Liver (tissue), 9 donors: ENCODE data around the gene CDK2AP2. TPM values are rescaled to one million over a fixed set of nuclear protein-coding genes. Genes with fewer than 3 reads are reported as not detected.

Experiments used
- DNase-seq: peaks from one replicate; pipeline ENCODE4 v3.0.0-alpha.2; 2017; ENCODE audit warnings: low spot score
- H3K27ac ChIP-seq, 2 donors: one replicate each; pipeline ENCODE4 v1.7.0; 2013; ENCODE audit warnings: inconsistent platforms in 2 of 2, low read length in 2 of 2, control low read depth in 1 of 2, low read depth in 1 of 2, mild to moderate bottlenecking in 1 of 2
- H3K27me3 ChIP-seq, 4 donors: one replicate each; pipeline versions ENCODE4 v1.6.1 to v1.7.0; 2013; ENCODE audit warnings: low read length in 3 of 4, inconsistent platforms in 1 of 4, mild to moderate bottlenecking in 1 of 4, moderate library complexity in 1 of 4; ENCODE audit not compliant: control insufficient read depth in 4 of 4, insufficient read depth in 4 of 4
- H3K36me3 ChIP-seq, 4 donors: one replicate each; pipeline versions ENCODE4 v1.6.1 to v1.7.0; 2013; ENCODE audit warnings: low read length in 3 of 4, mild to moderate bottlenecking in 3 of 4, low read depth in 1 of 4, moderate library complexity in 1 of 4; ENCODE audit not compliant: control insufficient read depth in 4 of 4, insufficient read depth in 3 of 4
- H3K4me1 ChIP-seq, 4 donors: one replicate each; pipeline versions ENCODE4 v1.6.1 to v1.7.0; 2013; ENCODE audit warnings: low read length in 3 of 4, mild to moderate bottlenecking in 3 of 4, moderate library complexity in 1 of 4; ENCODE audit not compliant: control insufficient read depth in 4 of 4, insufficient read depth in 4 of 4
- H3K4me3 ChIP-seq, 3 donors: one replicate each; pipeline versions ENCODE4 v1.6.1 to v1.7.0; 2013; ENCODE audit warnings: low read length in 3 of 3, control low read depth in 1 of 3, low read depth in 1 of 3, mild to moderate bottlenecking in 1 of 3
- H3K9ac ChIP-seq, 2 donors: one replicate each; pipeline ENCODE4 v1.7.0; 2013; ENCODE audit warnings: low read length in 2 of 2, mild to moderate bottlenecking in 2 of 2, moderate library complexity in 2 of 2, control low read depth in 1 of 2, low read depth in 1 of 2
- H3K9me3 ChIP-seq, 4 donors: one replicate each; pipeline versions ENCODE4 v1.6.1 to v1.7.0; 2013; ENCODE audit warnings: low read length in 3 of 4; ENCODE audit not compliant: control insufficient read depth in 4 of 4
- EGR1 ChIP-seq, 2 donors: IDR thresholded peaks; 2 replicates each; pipeline ENCODE4 v1.6.1; 2016 to 2018; ENCODE audit warnings: antibody characterized with exemption in 2 of 2, low read depth in 2 of 2
- FOXA1 ChIP-seq: IDR thresholded peaks from 2 replicates; pipeline ENCODE4 v1.6.1; 2016; ENCODE audit warnings: antibody characterized with exemption
- FOXA2 ChIP-seq: IDR thresholded peaks from 2 replicates; pipeline ENCODE4 v1.6.1; 2016; ENCODE audit warnings: antibody characterized with exemption
- GABPA ChIP-seq, 2 donors: IDR thresholded peaks in 1 of 2; conservative IDR thresholded peaks in 1 of 2; 2 replicates each; pipeline ENCODE4 v1.6.1; 2016; ENCODE audit warnings: antibody characterized with exemption in 2 of 2, mild to moderate bottlenecking in 1 of 2, moderate library complexity in 1 of 2
- HNF4A ChIP-seq, 2 donors: conservative IDR thresholded peaks; 2 replicates each; pipeline ENCODE4 v1.6.1; 2016; ENCODE audit warnings: antibody characterized with exemption in 2 of 2, mild to moderate bottlenecking in 2 of 2
- HNF4G ChIP-seq: IDR thresholded peaks from 2 replicates; pipeline ENCODE4 v1.6.1; 2016; ENCODE audit warnings: antibody characterized with exemption
- JUND ChIP-seq, 2 donors: IDR thresholded peaks; 2 replicates each; pipeline ENCODE4 v1.6.1; 2016; ENCODE audit warnings: antibody characterized with exemption in 2 of 2
- NR2F2 ChIP-seq: IDR thresholded peaks from 2 replicates; pipeline ENCODE4 v1.6.1; 2016; ENCODE audit warnings: antibody characterized with exemption
- RAD21 ChIP-seq, 2 donors: IDR thresholded peaks; 2 replicates each; pipeline ENCODE4 v1.6.1; 2016; ENCODE audit warnings: antibody characterized with exemption in 2 of 2, mild to moderate bottlenecking in 2 of 2
- RXRA ChIP-seq, 2 donors: IDR thresholded peaks; 2 replicates each; pipeline ENCODE4 v1.6.1; 2017 to 2018; ENCODE audit warnings: antibody characterized with exemption in 2 of 2, mild to moderate bottlenecking in 1 of 2
- SP1 ChIP-seq: IDR thresholded peaks from 2 replicates; pipeline ENCODE4 v1.6.1; 2018; ENCODE audit warnings: antibody characterized with exemption, mild to moderate bottlenecking
- TAF1 ChIP-seq: conservative IDR thresholded peaks from 2 replicates; pipeline ENCODE4 v1.6.1; 2016; ENCODE audit warnings: antibody characterized with exemption, mild to moderate bottlenecking
- YY1 ChIP-seq: IDR thresholded peaks from 2 replicates; pipeline ENCODE4 v1.6.1; 2016; ENCODE audit warnings: antibody characterized with exemption, mild to moderate bottlenecking
- WGBS: extraction: QIAGEN DNeasy Blood & Tissue Kit; methylation state at CpG from one replicate; pipeline ENCODE4 v1.1.7; 2013; 5-methylcytosine and 5-hydroxymethylcytosine counted together
- polyA plus RNA-seq, 2 donors: library from polyadenylated mRNA; stranded (reverse) in 1 of 2; unstranded in 1 of 2; fragments of 200-250 nt in 1 of 2; fragments of >200 nt in 1 of 2; fragmentation: Nextera tagmentation in 1 of 2; extraction: Ambion mirVana in 1 of 2; gene quantifications; one replicate each; pipeline versions ENCODE4 v1.2.1 to v1.2.3, GENCODE V29; 2013 to 2015
- total RNA-seq, 2 donors: library from RNA; depleted of rRNA; stranded (reverse); fragments of >200 nt; gene quantifications; one replicate each; pipeline ENCODE4 v1.2.3, GENCODE V29; 2014
- TF ChIP-seq, protein P1 (sequence below): IDR thresholded peaks from 2 replicates; pipeline ENCODE4 v1.6.1; 2016; ENCODE audit warnings: antibody characterized with exemption, mild to moderate bottlenecking
- TF ChIP-seq, protein P2 (sequence below): IDR thresholded peaks from 2 replicates; pipeline ENCODE4 v1.6.1; 2016; ENCODE audit warnings: antibody characterized with exemption
- TF ChIP-seq, protein P3 (sequence below): IDR thresholded peaks from 2 replicates; pipeline ENCODE4 v1.6.1; 2016; ENCODE audit warnings: antibody characterized with exemption
- TF ChIP-seq, protein P4 (sequence below): fragments of 150-350 bp; IDR thresholded peaks from 2 replicates; pipeline ENCODE4 v1.5.1; 2017; ENCODE audit warnings: improper control_type of control experiment, low read depth, low read length; ENCODE audit not compliant: missing input control
- TF ChIP-seq, protein P5 (sequence below): IDR thresholded peaks from 2 replicates; pipeline ENCODE4 v1.6.1; 2016; ENCODE audit warnings: antibody characterized with exemption
- donor health status: healthy.
- donor health status: healthy.
- donor health status: healthy.
- donor health status: healthy.
- donor health status: healthy.

Gene CDK2AP2, protein sequence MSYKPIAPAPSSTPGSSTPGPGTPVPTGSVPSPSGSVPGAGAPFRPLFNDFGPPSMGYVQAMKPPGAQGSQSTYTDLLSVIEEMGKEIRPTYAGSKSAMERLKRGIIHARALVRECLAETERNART
- total RNA-seq (10 to 100 TPM; 14.1 to 32.5 TPM), polyA plus RNA-seq (100 to 1,000 TPM in 1 of 2 donors, 10 to 100 TPM in 1; 80.7 to 126 TPM)

DNA sequence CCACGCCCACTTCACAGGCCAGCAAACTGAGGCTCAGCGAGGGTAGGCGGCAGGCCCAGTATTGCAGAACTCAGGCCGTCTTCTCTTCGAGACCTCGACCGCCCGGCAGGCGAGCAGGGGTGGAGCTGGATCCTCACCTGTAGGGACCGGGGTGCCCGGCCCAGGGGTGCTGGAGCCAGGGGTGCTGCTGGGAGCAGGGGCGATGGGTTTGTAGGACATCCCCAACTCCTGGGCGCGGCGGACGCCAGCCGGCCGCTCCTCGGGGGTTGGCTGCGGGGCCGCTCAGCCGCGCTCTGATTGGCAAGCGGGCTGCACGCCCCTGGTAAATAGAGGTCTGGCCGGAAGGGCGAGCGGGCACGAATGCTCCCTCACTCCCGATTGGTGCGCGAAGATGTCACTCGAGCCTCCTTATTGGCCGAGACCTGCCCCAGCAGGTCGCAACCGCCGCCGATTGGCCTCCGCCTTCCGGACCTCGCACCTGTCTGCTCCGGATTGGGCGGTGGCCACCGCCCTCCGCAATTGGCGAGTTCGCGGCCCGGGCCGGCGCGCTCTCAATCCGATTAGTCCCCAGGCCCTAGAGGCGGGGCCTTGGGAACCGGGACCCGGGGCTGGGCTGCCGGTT, at the start of gene CDK2AP2:
Gene CDK2AP2, minus strand, starts transcription at position 299 of the 622 bp plus-strand sequence. Its CDS starts 80 bp downstream, at position 219.
- H3K4me1 ChIP-seq = peaks cover 8 to 44% (median 26%) of the 10 kb centered on the region in 4 donors

More for the DNA sequence above, at the start of gene CDK2AP2:
- no peaks in the 10 kb centered on the region for H3K27me3 ChIP-seq
- peak within 1 kb of the TSS; percentile 80 to 95 (median 84) for H3K4me3 ChIP-seq
- DNase-seq = peak; percentile 97
- peak within 1 kb of the TSS; percentile 96 to 100 for H3K27ac ChIP-seq
- no peaks in the 10 kb centered on the region for H3K36me3 ChIP-seq
- H3K9me3 ChIP-seq = no peaks in the 10 kb centered on the region
- H3K9ac ChIP-seq = peak within 1 kb of the TSS; percentile 57 to 92
- under 1% methylated on average over 57 of the region's 57 CpGs for WGBS
- peak; percentile 27 for TF ChIP-seq NR2F2
- peak; percentile 28 for TF ChIP-seq FOXA1
- TF ChIP-seq RXRA (IDR thresholded peaks at IDR 0.05) = peak in 1 of 2 donors; percentile 35
- TF ChIP-seq, protein P1, sequence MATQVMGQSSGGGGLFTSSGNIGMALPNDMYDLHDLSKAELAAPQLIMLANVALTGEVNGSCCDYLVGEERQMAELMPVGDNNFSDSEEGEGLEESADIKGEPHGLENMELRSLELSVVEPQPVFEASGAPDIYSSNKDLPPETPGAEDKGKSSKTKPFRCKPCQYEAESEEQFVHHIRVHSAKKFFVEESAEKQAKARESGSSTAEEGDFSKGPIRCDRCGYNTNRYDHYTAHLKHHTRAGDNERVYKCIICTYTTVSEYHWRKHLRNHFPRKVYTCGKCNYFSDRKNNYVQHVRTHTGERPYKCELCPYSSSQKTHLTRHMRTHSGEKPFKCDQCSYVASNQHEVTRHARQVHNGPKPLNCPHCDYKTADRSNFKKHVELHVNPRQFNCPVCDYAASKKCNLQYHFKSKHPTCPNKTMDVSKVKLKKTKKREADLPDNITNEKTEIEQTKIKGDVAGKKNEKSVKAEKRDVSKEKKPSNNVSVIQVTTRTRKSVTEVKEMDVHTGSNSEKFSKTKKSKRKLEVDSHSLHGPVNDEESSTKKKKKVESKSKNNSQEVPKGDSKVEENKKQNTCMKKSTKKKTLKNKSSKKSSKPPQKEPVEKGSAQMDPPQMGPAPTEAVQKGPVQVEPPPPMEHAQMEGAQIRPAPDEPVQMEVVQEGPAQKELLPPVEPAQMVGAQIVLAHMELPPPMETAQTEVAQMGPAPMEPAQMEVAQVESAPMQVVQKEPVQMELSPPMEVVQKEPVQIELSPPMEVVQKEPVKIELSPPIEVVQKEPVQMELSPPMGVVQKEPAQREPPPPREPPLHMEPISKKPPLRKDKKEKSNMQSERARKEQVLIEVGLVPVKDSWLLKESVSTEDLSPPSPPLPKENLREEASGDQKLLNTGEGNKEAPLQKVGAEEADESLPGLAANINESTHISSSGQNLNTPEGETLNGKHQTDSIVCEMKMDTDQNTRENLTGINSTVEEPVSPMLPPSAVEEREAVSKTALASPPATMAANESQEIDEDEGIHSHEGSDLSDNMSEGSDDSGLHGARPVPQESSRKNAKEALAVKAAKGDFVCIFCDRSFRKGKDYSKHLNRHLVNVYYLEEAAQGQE = peak; percentile 88
- peak; percentile 70 for TF ChIP-seq FOXA2
- TF ChIP-seq, protein P2, sequence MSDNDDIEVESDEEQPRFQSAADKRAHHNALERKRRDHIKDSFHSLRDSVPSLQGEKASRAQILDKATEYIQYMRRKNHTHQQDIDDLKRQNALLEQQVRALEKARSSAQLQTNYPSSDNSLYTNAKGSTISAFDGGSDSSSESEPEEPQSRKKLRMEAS = peak; percentile 47
- TF ChIP-seq HNF4A (conservative IDR thresholded peaks at IDR 0.05) = no peak
- TF ChIP-seq GABPA (IDR thresholded peaks at IDR 0.05 in 1 of 2, conservative IDR thresholded peaks at IDR 0.05 in 1 of 2) = peak in 1 of 2 donors; percentile 83
- TF ChIP-seq YY1 = peak; percentile 33
- TF ChIP-seq, protein P3, sequence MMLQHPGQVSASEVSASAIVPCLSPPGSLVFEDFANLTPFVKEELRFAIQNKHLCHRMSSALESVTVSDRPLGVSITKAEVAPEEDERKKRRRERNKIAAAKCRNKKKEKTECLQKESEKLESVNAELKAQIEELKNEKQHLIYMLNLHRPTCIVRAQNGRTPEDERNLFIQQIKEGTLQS = no peak
- TF ChIP-seq SP1 = peak; percentile 99
- no peak for TF ChIP-seq EGR1 (IDR thresholded peaks at IDR 0.05; ENCODE audit: low read depth in 2 of 2)
- no peak for TF ChIP-seq RAD21 (IDR thresholded peaks at IDR 0.05)
- TF ChIP-seq, protein P4, sequence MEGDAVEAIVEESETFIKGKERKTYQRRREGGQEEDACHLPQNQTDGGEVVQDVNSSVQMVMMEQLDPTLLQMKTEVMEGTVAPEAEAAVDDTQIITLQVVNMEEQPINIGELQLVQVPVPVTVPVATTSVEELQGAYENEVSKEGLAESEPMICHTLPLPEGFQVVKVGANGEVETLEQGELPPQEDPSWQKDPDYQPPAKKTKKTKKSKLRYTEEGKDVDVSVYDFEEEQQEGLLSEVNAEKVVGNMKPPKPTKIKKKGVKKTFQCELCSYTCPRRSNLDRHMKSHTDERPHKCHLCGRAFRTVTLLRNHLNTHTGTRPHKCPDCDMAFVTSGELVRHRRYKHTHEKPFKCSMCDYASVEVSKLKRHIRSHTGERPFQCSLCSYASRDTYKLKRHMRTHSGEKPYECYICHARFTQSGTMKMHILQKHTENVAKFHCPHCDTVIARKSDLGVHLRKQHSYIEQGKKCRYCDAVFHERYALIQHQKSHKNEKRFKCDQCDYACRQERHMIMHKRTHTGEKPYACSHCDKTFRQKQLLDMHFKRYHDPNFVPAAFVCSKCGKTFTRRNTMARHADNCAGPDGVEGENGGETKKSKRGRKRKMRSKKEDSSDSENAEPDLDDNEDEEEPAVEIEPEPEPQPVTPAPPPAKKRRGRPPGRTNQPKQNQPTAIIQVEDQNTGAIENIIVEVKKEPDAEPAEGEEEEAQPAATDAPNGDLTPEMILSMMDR = no peak
- no peak for TF ChIP-seq JUND (IDR thresholded peaks at IDR 0.05)
- TF ChIP-seq TAF1 = peak; percentile 72
- TF ChIP-seq, protein P5, sequence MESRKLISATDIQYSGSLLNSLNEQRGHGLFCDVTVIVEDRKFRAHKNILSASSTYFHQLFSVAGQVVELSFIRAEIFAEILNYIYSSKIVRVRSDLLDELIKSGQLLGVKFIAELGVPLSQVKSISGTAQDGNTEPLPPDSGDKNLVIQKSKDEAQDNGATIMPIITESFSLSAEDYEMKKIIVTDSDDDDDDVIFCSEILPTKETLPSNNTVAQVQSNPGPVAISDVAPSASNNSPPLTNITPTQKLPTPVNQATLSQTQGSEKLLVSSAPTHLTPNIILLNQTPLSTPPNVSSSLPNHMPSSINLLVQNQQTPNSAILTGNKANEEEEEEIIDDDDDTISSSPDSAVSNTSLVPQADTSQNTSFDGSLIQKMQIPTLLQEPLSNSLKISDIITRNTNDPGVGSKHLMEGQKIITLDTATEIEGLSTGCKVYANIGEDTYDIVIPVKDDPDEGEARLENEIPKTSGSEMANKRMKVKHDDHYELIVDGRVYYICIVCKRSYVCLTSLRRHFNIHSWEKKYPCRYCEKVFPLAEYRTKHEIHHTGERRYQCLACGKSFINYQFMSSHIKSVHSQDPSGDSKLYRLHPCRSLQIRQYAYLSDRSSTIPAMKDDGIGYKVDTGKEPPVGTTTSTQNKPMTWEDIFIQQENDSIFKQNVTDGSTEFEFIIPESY = no peak
- TF ChIP-seq HNF4G = peak; percentile 1
